Liver (tissue), 3 donors: ENCODE measurements around the gene ALG6.

Experiments
- EGR1 ChIP-seq, 2 donors: IDR thresholded peaks; 2 replicates each; pipeline ENCODE4 v1.6.1; 2016 to 2018; ENCODE audit warnings: antibody characterized with exemption in 2 of 2, low read depth in 2 of 2
- GABPA ChIP-seq, 2 donors: IDR thresholded peaks in 1 of 2; conservative IDR thresholded peaks in 1 of 2; 2 replicates each; pipeline ENCODE4 v1.6.1; 2016; ENCODE audit warnings: antibody characterized with exemption in 2 of 2, mild to moderate bottlenecking in 1 of 2, moderate library complexity in 1 of 2
- SP1 ChIP-seq: IDR thresholded peaks from 2 replicates; pipeline ENCODE4 v1.6.1; 2018; ENCODE audit warnings: antibody characterized with exemption, mild to moderate bottlenecking
- TAF1 ChIP-seq: conservative IDR thresholded peaks from 2 replicates; pipeline ENCODE4 v1.6.1; 2016; ENCODE audit warnings: antibody characterized with exemption, mild to moderate bottlenecking
- YY1 ChIP-seq: IDR thresholded peaks from 2 replicates; pipeline ENCODE4 v1.6.1; 2016; ENCODE audit warnings: antibody characterized with exemption, mild to moderate bottlenecking
- TF ChIP-seq, protein P1 (sequence below): IDR thresholded peaks from 2 replicates; pipeline ENCODE4 v1.6.1; 2016; ENCODE audit warnings: antibody characterized with exemption, mild to moderate bottlenecking
- TF ChIP-seq, protein P2 (sequence below): IDR thresholded peaks from 2 replicates; pipeline ENCODE4 v1.6.1; 2016; ENCODE audit warnings: antibody characterized with exemption
- TF ChIP-seq, protein P3 (sequence below): fragments of 150-350 bp; IDR thresholded peaks from 2 replicates; pipeline ENCODE4 v1.5.1; 2017; ENCODE audit warnings: improper control_type of control experiment, low read depth, low read length; ENCODE audit not compliant: missing input control
- TF ChIP-seq, protein P4 (sequence below): IDR thresholded peaks from 2 replicates; pipeline ENCODE4 v1.6.1; 2016; ENCODE audit warnings: antibody characterized with exemption
- donor health status: healthy.
- donor health status: healthy.

DNA sequence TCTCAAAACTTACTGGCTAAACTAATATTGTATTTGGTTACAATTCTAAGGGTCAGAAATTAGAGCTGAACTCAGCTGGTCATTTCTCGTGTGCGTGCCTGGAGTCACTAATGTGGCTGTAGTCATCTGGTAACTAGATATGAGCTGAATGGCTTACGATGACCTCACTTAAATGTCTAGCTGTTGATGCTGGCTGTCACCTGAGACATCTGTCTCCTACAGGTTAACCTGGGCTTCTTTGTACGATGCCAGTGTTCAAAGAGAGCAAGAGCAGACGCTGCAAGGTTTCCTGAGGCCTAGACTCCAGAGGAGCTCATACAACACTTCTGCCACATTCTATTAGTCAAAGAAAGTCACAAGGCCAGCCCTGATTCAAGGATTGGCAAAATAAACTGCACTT lies 17.1 kb upstream of the ALG6 start:
- TF ChIP-seq, protein P1, sequence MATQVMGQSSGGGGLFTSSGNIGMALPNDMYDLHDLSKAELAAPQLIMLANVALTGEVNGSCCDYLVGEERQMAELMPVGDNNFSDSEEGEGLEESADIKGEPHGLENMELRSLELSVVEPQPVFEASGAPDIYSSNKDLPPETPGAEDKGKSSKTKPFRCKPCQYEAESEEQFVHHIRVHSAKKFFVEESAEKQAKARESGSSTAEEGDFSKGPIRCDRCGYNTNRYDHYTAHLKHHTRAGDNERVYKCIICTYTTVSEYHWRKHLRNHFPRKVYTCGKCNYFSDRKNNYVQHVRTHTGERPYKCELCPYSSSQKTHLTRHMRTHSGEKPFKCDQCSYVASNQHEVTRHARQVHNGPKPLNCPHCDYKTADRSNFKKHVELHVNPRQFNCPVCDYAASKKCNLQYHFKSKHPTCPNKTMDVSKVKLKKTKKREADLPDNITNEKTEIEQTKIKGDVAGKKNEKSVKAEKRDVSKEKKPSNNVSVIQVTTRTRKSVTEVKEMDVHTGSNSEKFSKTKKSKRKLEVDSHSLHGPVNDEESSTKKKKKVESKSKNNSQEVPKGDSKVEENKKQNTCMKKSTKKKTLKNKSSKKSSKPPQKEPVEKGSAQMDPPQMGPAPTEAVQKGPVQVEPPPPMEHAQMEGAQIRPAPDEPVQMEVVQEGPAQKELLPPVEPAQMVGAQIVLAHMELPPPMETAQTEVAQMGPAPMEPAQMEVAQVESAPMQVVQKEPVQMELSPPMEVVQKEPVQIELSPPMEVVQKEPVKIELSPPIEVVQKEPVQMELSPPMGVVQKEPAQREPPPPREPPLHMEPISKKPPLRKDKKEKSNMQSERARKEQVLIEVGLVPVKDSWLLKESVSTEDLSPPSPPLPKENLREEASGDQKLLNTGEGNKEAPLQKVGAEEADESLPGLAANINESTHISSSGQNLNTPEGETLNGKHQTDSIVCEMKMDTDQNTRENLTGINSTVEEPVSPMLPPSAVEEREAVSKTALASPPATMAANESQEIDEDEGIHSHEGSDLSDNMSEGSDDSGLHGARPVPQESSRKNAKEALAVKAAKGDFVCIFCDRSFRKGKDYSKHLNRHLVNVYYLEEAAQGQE = no peak
- TF ChIP-seq, protein P2, sequence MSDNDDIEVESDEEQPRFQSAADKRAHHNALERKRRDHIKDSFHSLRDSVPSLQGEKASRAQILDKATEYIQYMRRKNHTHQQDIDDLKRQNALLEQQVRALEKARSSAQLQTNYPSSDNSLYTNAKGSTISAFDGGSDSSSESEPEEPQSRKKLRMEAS = no peak
- TF ChIP-seq, protein P3, sequence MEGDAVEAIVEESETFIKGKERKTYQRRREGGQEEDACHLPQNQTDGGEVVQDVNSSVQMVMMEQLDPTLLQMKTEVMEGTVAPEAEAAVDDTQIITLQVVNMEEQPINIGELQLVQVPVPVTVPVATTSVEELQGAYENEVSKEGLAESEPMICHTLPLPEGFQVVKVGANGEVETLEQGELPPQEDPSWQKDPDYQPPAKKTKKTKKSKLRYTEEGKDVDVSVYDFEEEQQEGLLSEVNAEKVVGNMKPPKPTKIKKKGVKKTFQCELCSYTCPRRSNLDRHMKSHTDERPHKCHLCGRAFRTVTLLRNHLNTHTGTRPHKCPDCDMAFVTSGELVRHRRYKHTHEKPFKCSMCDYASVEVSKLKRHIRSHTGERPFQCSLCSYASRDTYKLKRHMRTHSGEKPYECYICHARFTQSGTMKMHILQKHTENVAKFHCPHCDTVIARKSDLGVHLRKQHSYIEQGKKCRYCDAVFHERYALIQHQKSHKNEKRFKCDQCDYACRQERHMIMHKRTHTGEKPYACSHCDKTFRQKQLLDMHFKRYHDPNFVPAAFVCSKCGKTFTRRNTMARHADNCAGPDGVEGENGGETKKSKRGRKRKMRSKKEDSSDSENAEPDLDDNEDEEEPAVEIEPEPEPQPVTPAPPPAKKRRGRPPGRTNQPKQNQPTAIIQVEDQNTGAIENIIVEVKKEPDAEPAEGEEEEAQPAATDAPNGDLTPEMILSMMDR = no peak
- no peak for TF ChIP-seq GABPA (IDR thresholded peaks at IDR 0.05 in 1 of 2, conservative IDR thresholded peaks at IDR 0.05 in 1 of 2)
- TF ChIP-seq YY1 = no peak
- TF ChIP-seq, protein P4, sequence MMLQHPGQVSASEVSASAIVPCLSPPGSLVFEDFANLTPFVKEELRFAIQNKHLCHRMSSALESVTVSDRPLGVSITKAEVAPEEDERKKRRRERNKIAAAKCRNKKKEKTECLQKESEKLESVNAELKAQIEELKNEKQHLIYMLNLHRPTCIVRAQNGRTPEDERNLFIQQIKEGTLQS = no peak
- TF ChIP-seq SP1 = no peak
- TF ChIP-seq TAF1 = no peak
- TF ChIP-seq EGR1 (IDR thresholded peaks at IDR 0.05; ENCODE audit: low read depth in 2 of 2) = no peak
